ENCODE data around the gene MRPL48.
"Not testable (repeated sequence)": the region's sequence is repeated elsewhere in the genome, so short reads cannot be mapped to it uniquely, and the experiment has no call there.

Gene MRPL48

GRCh38 chr11:73875380-73875779, 87.7 kb downstream of the MRPL48 start:
- no peak for FAIRE-seq
- DNase-seq (ENCODE audit: insufficient read length, low spot score), result no peak
- TF ChIP-seq POLR2A (IDR thresholded peaks at IDR 0.05; ENCODE audit: low read depth, low read length), result no peak

- DNase-seq (ENCODE audit: insufficient read length, low spot score) (no peak), FAIRE-seq (no peak)
- TF ChIP-seq POLR2A (IDR thresholded peaks at IDR 0.05; ENCODE audit: low read depth, low read length), result no peak
Observed at GRCh38 chr11:73875840-73876239, 88.2 kb downstream of the MRPL48 start.

- DNase-seq (ENCODE audit: insufficient read length, low spot score) (peak; percentile 90), FAIRE-seq (peak; percentile 30)
- peak; percentile 74 for TF ChIP-seq POLR2A (IDR thresholded peaks at IDR 0.05; ENCODE audit: low read depth, low read length)
Observed at GRCh38 chr11:73876424-73877310, 89.0 kb downstream of the MRPL48 start, which contains the start of the genes COA4 and PAAF1. Gene COA4 (minus strand): TSS chr11:73876846. CDS start chr11:73873378, 3,468 bp downstream. Gene PAAF1 (plus strand): TSS chr11:73876999. CDS start chr11:73877022, 23 bp downstream.

GRCh38 chr11:73878771-73879170, 91.1 kb downstream of the MRPL48 start:
- TF ChIP-seq POLR2A (IDR thresholded peaks at IDR 0.05; ENCODE audit: low read depth, low read length), result no peak
- FAIRE-seq, result no peak
- no peak for DNase-seq (ENCODE audit: insufficient read length, low spot score)

GRCh38 chr11:73880449-73880848, 92.8 kb downstream of the MRPL48 start:
- not testable (repeated sequence) for DNase-seq (ENCODE audit: insufficient read length, low spot score); FAIRE-seq

- FAIRE-seq (no peak), DNase-seq (ENCODE audit: insufficient read length, low spot score) (no peak)
- TF ChIP-seq POLR2A (IDR thresholded peaks at IDR 0.05; ENCODE audit: low read depth, low read length), result no peak
Observed at GRCh38 chr11:73883856-73884255, 96.2 kb downstream of the MRPL48 start.

- TF ChIP-seq POLR2A (IDR thresholded peaks at IDR 0.05; ENCODE audit: low read depth, low read length), result no peak
- DNase-seq (ENCODE audit: insufficient read length, low spot score) (no peak), FAIRE-seq (no peak)
Observed at GRCh38 chr11:73888244-73888643, 100.6 kb downstream of the MRPL48 start.

GRCh38 chr11:73889019-73889418, 101.3 kb downstream of the MRPL48 start:
- DNase-seq (ENCODE audit: insufficient read length, low spot score), result no peak
- TF ChIP-seq POLR2A (IDR thresholded peaks at IDR 0.05; ENCODE audit: low read depth, low read length), result no peak
- FAIRE-seq, result peak; percentile 67

- DNase-seq (ENCODE audit: insufficient read length, low spot score) (no peak), FAIRE-seq (no peak)
- no peak for TF ChIP-seq POLR2A (IDR thresholded peaks at IDR 0.05; ENCODE audit: low read depth, low read length)
Observed at GRCh38 chr11:73889536-73889935, 101.9 kb downstream of the MRPL48 start.

- no peak for FAIRE-seq
- no peak for TF ChIP-seq POLR2A (IDR thresholded peaks at IDR 0.05; ENCODE audit: low read depth, low read length)
Observed at GRCh38 chr11:73893041-73893440, 105.4 kb downstream of the MRPL48 start.

GRCh38 chr11:73894725-73895335, 107.2 kb downstream of the MRPL48 start:
- FAIRE-seq (no peak), DNase-seq (ENCODE audit: insufficient read length, low spot score) (no peak)
- no peak for TF ChIP-seq POLR2A (IDR thresholded peaks at IDR 0.05; ENCODE audit: low read depth, low read length)

More at GRCh38 chr11:73893041-73893440, 105.4 kb downstream of the MRPL48 start:
- no peak for DNase-seq (ENCODE audit: insufficient read length, low spot score)

- DNase-seq (ENCODE audit: insufficient read length, low spot score) (no peak), FAIRE-seq (no peak)
- no peak for TF ChIP-seq POLR2A (IDR thresholded peaks at IDR 0.05; ENCODE audit: low read depth, low read length)
Observed at GRCh38 chr11:73902303-73902702, 114.6 kb downstream of the MRPL48 start.

- DNase-seq (ENCODE audit: insufficient read length, low spot score) (peak; percentile 92), FAIRE-seq (peak; percentile 93)
- no peak for TF ChIP-seq POLR2A (IDR thresholded peaks at IDR 0.05; ENCODE audit: low read depth, low read length)
Observed at GRCh38 chr11:73907191-73907590, 119.5 kb downstream of the MRPL48 start.

GRCh38 chr11:73912026-73912425, 124.4 kb downstream of the MRPL48 start:
- TF ChIP-seq POLR2A (IDR thresholded peaks at IDR 0.05; ENCODE audit: low read depth, low read length), result no peak
- no peak for FAIRE-seq
- no peak for DNase-seq (ENCODE audit: insufficient read length, low spot score)

- no peak for FAIRE-seq
- no peak for DNase-seq (ENCODE audit: insufficient read length, low spot score)
- no peak for TF ChIP-seq POLR2A (IDR thresholded peaks at IDR 0.05; ENCODE audit: low read depth, low read length)
Observed at GRCh38 chr11:73913472-73913871, 125.8 kb downstream of the MRPL48 start.

Data from H54 (cell line).